AG08395 (cell line): ENCODE data around the gene RAB3A.
A peak's percentile ranks its signal among the peaks of the same experiment; 100 is the strongest.

ENCODE experiments used
- DNase-seq: peaks from one replicate; pipeline ENCODE4 v3.0.0; 2012; ENCODE audit warnings: mixed read lengths, low spot score

The RAB3A gene

GRCh38 chr19:18203863-18204393 lies at the start of gene RAB3A:
Gene RAB3A, minus strand, starts transcription at chr19:18204042. Its CDS starts 1,302 bp downstream, at chr19:18202740.
- peak; percentile 99 for DNase-seq

- no peak for DNase-seq
These were observed 49.3 kb upstream of the RAB3A start for GRCh38 chr19:18253130-18253529.

- DNase-seq, result no peak
These were observed 48.5 kb upstream of the RAB3A start for GRCh38 chr19:18252370-18252717.

GRCh38 chr19:18251587-18252369 lies 47.9 kb upstream of the RAB3A start:
- DNase-seq, result peak; percentile 81

GRCh38 chr19:18249834-18250233 lies 46.0 kb upstream of the RAB3A start:
- DNase-seq, result no peak

GRCh38 chr19:18245297-18245696 lies 41.5 kb upstream of the RAB3A start:
- DNase-seq, result no peak

- no peak for DNase-seq
These were observed 35.5 kb upstream of the RAB3A start for GRCh38 chr19:18239303-18239702.

DNA sequence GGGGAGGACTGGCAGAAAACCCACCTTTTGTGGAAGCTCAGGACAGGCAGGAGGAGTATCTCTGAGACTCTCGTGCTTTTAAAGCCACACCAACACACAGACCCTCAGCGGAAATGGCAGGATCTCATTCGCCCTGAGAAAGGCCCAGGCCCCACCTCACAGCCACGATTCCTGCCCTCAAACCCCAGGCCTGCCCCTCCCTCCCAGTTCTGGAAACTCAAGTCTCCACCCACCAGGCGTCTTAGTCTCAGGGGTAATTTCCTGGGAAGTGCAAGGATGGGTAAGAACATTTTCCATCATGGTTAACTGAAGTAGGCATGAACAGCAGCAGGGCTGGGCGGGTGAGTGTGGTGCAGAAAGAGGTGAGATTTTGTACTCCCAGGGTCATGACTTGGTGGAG lies 30.4 kb upstream of the RAB3A start:
- no peak for DNase-seq

DNA sequence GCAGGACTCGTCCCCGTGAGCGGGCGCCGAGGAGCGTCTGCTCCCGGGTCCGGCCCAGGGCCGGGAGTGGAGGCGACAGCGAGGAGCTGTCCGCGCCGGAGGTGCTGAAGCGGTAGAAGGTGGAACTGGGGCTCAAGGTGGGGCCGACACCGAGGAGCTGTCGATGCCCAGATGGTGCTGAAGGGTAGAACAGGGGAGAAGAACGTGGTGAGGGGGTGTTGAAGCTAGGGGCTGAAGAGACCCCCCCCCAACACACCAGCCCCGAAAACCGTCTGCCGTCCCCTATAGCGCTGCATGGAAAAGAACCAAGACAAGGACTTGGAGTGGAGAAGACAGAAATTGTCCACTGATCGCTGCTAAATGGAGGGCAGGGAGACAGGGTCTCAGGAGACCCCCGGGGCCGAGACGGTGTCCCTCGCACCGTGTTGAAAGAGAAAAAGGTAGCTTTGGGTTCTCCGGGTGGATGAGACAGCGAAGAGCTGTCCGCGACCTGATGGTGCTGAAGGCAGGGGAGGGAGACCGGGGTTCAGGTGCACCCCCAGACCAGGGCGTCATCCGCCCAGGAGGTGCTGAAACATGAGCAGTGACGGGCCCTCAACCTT lies 29.5 kb upstream of the RAB3A start:
- peak; percentile 62 for DNase-seq

DNA sequence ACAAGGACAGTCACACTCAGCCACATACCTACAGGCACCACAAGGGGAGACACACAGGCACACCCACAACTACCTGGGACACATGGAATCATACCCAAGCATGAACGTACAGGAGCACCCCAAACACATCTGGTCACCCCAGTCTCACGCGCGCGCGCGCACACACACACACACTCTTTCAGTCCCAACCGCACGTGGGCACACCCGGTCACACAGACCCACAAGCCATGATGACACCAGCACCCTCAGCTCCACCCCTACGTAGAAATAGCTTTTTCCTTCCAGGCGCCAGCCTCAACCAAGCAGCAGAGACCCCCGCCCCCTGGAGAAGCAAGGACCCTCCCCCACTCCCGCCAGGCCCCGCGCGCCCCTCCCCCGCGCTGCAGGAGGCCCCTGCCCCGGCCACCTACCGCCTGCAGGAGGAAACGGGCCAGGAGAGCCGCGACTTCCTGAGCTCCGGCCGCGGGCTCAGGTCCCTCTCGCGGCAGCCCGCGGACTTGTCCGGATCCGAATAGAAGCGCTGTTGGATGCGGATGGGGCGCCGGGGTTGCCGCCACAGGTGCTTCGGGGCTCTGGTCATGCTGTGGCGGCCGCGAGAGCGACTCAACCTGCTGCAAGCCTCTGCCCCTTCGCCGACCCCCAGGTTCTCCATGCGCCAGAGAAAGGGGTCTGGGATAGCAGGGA lies 28.8 kb upstream of the RAB3A start:
- DNase-seq, result no peak

GRCh38 chr19:18231775-18232174 lies 27.9 kb upstream of the RAB3A start:
- DNase-seq, result no peak

DNA sequence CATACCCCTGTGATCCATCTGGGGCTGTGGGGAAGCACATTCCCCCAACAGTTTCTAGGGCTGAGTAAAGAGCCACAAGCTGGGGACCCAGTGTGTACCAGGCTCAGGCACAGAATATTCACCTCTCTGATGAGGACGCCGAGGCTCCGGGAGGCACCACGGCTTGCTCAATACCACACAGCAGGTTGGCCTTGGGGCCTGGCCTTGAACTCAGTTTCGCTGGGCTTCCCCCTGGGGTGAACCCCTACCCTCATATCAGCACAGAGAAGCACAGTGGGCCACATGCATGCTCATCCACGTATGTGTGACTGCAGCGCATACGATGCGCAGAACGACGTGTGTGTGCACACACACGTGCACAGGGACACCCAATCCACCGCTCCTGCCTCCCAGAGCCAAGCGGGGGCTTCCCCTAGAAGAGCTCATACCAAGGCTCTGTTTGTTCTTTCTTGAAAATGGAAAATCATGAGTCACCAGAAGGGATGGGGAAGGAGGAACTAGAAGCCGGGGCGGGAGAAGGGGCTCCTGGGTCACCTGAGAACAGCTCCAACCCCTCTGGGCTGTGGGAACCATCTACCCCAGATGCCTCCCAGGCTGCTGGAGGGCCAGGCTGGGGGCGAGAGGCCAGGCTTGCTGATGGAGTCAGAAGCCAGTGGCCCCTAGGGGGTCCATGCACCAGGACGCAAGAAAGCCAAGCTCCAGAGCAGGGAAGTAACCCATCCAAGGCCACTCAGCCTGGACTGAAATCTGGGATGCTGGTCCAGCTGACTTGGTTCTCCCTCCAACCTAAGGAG lies 27.3 kb upstream of the RAB3A start:
- no peak for DNase-seq

GRCh38 chr19:18229915-18230314 lies 26.1 kb upstream of the RAB3A start:
- DNase-seq, result no peak

DNA sequence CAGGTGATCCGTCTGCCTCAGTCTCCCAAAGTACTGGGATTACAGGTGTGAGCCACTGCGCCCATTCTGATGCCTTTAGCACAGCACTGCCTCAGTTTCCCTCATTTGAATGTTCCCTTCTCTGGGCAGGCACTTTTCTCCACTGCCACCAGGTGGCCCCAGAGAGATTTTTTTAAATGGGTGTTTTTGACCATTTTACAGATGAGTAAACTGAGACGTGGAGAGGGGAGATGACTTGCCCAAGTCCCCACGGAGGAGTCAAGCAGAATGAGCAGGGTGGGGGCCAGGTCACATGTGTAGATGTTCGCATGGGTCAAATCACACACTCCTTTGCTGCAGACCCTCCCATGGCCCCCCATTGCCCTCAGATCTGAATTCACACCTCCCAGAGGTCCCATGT lies 25.6 kb upstream of the RAB3A start:
- DNase-seq, result no peak

- no peak for DNase-seq
These were observed 24.0 kb upstream of the RAB3A start for GRCh38 chr19:18227781-18228271.

DNA sequence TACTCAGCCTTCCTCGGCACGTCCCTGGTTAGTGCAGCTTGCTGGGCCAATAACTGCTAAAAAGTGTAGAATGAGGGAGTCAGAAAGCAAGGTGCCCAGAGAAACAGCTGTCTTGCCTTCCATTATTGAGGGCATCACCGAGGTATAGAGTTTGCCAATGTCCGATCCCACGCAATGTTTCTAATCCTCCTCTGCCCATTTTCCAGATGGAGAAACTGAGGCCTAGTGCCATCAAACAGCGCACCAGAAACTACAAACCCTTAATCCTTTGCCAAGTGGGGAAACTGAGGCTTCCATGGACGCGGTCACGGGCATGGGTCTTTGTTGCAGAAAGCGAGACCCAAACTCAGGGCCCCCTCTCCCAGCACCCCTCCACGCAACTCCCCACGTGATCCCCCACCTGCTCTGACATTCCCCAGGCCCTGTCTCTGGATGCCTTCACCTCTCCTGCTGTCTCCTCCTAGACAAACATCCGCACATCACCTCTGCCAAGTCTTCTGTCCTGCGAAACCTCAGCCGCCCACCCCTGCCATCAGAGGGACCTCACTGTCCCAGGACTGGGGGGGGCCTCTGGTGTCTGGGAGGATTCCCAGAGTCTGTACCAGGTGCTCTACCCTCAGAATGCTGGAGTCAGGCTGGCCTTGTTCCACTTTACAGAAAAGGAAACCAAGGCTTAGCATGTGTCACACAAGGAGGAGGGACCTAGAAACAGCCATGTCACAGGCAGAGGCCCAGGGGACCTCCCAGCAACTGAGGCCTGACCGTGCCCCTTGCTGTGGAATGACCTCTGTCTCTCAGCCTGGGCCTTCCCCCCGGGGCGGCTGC lies 23.3 kb upstream of the RAB3A start:
- DNase-seq, result no peak

DNA sequence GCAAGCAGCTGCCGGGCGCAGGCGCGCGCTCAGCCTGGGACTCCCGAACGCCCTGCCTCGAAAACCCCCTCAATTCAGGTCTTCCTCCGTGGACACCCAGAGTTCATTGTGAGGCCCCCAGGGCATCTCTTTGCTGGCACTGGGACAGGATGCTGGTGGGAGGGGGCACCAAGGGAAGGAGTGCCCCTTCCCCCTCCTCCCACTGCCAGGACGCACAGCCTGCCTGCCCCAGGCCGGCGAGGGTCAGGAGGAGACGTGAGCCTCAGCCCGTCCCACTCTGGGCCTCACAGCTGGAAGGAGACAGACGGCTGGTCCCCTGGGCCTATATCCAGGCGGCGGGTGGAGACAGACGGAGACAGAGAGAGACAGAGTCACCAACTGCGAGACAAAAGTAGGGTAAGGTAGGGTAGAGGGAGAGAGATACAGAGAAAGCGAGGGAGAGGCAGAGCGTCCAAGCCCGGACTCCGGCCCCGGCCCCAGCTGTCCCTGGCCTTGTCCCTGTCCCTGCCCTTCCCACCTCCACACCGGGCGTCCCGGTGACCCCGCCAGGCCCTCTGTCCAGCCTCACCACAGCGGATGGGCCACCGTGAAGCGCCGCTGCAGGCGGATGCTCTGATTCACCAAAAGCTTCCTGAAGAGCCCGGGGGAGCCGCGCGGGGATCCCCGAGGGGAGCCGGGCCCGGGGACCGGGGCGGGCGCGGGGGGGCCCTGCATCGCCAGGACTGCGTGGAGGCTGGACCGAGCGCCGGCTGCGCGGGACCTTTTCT lies 22.0 kb upstream of the RAB3A start, which contains the start of gene PDE4C:
TSS of gene PDE4C (minus strand) at position 737 of the 767 bp plus-strand sequence. CDS start at position 714, 23 bp downstream.
- no peak for DNase-seq

DNA sequence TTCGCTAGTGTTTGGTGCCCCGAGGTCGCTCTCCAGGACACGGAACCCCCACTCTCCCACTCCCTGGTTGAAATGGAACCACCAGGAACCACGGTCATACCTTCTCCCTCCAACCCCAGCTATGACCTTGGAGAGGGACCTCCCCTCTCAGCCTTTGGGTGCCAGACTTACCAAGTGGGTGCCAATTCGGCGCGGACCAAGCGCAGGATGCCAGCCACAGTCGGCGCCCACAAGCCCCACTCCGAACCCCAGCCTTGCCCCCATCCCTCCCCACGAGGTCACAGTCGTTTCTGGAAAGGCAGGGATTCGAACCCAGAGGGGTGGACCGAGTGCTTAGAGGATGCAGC lies 21.5 kb upstream of the RAB3A start:
- no peak for DNase-seq

DNA sequence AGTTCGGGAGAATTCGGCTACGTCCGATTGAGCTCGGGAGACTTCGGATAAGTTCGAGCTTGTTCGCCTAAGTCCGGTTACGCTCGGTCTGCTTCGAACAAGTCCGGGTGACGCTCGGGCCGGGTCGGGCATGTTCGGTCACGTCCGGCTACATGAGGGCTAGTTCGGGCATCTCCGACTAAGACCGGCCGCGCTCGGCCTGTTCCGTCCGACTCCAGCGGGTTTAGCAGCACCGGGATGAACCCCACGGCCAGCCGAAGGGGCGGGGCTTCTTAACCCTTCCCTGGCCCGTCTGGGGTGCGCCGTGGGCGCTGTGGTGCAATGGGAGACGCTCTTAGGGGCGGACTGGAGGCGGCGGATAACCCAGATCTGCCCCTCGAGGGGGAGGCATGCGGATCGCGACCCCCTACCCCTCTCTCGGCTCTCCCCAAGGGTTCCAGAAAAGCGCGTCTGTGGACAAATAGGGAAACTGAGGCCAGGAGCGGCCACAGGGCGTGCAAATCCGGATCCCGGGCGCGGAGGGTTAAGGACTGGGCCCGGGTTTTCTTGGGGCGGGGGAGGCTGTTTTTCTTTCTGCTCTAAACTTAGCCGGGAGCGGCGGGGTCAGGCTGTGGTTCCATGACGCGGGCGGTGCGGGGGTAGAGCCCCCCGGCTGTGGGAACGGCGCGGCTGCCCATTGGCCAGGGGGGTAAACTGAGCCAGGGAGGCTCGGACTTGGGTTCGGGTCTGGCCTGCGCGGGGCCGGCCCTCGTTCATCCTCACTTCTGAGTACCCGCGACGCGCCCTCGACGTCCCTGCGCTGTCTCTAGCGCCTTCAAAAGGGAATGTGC lies 20.9 kb upstream of the RAB3A start:
- DNase-seq, result peak; percentile 99
